Measurements from ENCODE around the gene AHDC1. TPM values are rescaled to one million over a fixed set of nuclear protein-coding genes. Genes with fewer than 3 reads are reported as not detected.

Gene AHDC1
- total and polyA plus RNA-seq, 9 of the 15 experiments (the other 6 are each of a cell fraction or from before 2014, with no cell fraction given), result 0.21 to 36.4 (median 4.7) TPM

DNA sequence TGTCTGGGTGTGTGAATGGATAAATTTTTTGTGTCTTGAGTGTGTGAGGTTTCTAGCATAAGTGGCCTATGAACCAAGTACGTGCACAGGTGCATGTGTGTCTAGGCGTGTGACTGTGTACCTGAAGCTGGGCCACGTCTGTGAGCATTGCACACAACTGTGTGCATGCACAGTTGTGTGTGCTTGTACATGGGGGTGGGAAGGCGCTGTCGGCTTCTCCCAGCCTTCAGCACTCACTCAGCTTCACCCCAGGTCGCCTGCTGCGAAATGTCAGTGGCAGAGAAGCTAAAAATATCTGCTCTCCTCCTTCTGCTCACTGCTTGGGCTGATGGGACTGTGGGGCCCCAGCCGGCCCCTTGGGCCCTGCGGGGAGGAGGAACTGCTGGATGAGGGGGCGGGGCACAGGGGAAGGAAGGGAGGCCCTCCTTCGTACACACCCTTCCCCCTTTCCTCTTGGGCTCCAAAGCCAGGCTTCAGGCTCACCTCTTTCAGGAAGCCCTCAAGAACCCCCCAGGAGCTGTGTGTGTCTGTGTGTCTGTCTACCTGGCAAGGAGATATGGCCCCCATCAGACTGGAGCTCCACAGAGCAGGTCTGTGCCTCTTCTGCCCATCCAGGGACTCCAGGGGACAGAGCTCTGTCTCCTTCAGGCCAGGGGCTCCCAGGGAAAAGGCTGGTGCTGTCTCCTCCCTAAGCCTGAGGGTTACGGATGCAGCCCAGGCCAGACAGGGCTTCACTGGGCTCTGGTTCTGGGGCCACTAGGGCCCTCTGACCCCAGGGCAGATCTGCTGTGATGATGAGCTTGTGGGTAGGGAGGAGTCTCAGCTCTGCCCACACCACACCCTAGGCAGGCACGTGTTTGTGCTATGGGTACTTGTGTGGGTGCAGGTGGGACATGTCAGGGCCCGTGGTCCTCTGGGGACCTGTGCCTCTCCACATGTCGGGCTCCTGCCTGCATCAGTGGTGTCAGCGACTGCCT is 78.4 kb downstream of the AHDC1 start (continued):
- TF ChIP-seq STAT6 (CRISPR knock-in tag; IDR thresholded peaks at IDR 0.05), result 0 out of 2 replicates have a peak, but pooled peaks have one; percentile 24
- peak in 1 of 2 experiments; percentile 54; a peak in 1 of 4 replicates for TF ChIP-seq TBL1XR1 (IDR thresholded peaks at IDR 0.05; ENCODE audit: low read length in 2 of 2)
- no peak for TF ChIP-seq MXI1 (IDR thresholded peaks at IDR 0.05; ENCODE audit: low read depth, low read length)
- TF ChIP-seq ZC3H4 (CRISPR knock-in tag; IDR thresholded peaks at IDR 0.05; ENCODE audit: borderline replicate concordance), result peak; percentile 41; the same call in 1 of the 2 replicates
- TF ChIP-seq ZFPM2 (CRISPR knock-in tag; IDR thresholded peaks at IDR 0.05), result 0 out of 2 replicates have a peak, but pooled peaks have one; percentile 50
- TF ChIP-seq DPF2 (IDR thresholded peaks at IDR 0.05), result peak; percentile 18; the same call in 1 of the 2 replicates
- TF ChIP-seq ZNF407 (IDR thresholded peaks at IDR 0.05; ENCODE audit: low read depth), result peak; percentile 39; the same call in 1 of the 2 replicates
- peak; percentile 94 for TF ChIP-seq MEF2A (IDR thresholded peaks at IDR 0.05; ENCODE audit: control insufficient read depth, low read depth, low read length)
- peak; percentile 75 for TF ChIP-seq SMAD4 (CRISPR knock-in tag; conservative IDR thresholded peaks at IDR 0.05)
- TF ChIP-seq NRF1 (conservative IDR thresholded peaks at IDR 0.05 in 1 of 2, IDR thresholded peaks at IDR 0.05 in 1 of 2), result 0 out of 4 replicates have a peak, but pooled peaks of 1 of the 2 experiments have one; percentile 26
- peak; percentile 82; the same call in 1 of the 2 replicates for TF ChIP-seq ZBTB7A (IDR thresholded peaks at IDR 0.05; ENCODE audit: borderline replicate concordance, control insufficient read depth, low read depth, low read length)
- no peak for TF ChIP-seq ZNF384 (IDR thresholded peaks at IDR 0.05; ENCODE audit: low read depth, low read length)
- TF ChIP-seq PKNOX1 (IDR thresholded peaks at IDR 0.05), result peak; percentile 26
- TF ChIP-seq CBFA2T3 (IDR thresholded peaks at IDR 0.05), result peak; percentile 53

Data from K562 (cell line).